Measurements from ENCODE around the gene NT5E.

DNA sequence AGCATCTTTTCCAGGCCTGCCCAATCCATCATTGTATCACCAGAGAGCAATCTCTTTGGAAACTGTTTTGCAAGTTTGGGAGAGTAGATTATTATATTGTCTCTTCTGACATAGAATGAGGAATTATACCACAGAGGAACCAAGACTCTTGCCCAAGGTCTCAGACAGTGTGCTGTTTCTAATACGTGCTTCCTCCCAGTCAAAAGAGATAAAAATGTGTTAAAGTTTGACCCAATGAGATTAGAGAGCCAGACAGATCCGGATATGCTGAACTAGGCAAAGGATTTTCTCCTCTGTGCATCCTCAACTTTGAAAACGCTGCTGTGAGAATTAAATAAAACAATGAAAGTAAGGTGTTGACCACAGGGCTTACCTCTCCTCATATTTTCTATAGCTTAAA lies 18.6 kb upstream of the NT5E start:
- TF ChIP-seq POLR2AphosphoS5 (IDR thresholded peaks at IDR 0.05; ENCODE audit: borderline replicate concordance, low read depth, low read length) = no peak
- TF ChIP-seq EZH2 (IDR thresholded peaks at IDR 0.05) = no peak
